ENCODE measurements around the gene AFF2. TPM values are rescaled to one million over a fixed set of nuclear protein-coding genes. Genes with fewer than 3 reads are reported as not detected.
"Not testable (repeated sequence)": the region's sequence is repeated elsewhere in the genome, so short reads cannot be mapped to it uniquely, and the experiment has no call there.

Gene AFF2
- total RNA-seq, 2 donors from 2014 or later = 0.77 to 1.0 TPM

GRCh38 chrX:148885203-148885602 is 384.8 kb downstream of the AFF2 start:
- H3K27ac Mint-ChIP-seq = no peak overlapping the region
- no peak for ATAC-seq
- no peak for DNase-seq (ENCODE audit: low spot score in 2 of 2)
- no peaks in the 10 kb centered on the region for H3K36me3 Mint-ChIP-seq
- no peaks in the 10 kb centered on the region for H3K9me3 Mint-ChIP-seq

DNA sequence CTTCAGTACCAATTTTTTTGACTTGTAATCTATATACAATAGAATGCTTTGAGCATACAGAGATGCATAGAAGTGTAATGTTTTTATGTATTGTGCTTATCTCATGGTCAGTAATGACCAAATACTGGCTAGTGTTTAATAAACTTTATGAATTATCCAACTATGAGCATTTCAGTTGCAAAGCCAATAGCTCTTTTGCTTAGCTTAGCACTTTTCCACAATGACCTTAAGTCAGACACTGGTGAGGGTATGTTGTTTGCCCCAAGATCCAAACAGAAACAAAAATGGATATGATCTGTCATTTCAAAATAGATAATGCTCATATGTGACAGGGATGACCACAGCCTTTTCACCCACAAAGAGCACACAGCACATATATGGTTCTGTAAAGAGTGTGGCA is 393.0 kb downstream of the AFF2 start:
- no peaks in the 10 kb centered on the region for H3K9me3 Mint-ChIP-seq
- no peaks in the 10 kb centered on the region for H3K36me3 Mint-ChIP-seq
- no peak for DNase-seq (ENCODE audit: low spot score in 2 of 2)
- no peak for ATAC-seq
- H3K27ac Mint-ChIP-seq = no peak overlapping the region

DNA sequence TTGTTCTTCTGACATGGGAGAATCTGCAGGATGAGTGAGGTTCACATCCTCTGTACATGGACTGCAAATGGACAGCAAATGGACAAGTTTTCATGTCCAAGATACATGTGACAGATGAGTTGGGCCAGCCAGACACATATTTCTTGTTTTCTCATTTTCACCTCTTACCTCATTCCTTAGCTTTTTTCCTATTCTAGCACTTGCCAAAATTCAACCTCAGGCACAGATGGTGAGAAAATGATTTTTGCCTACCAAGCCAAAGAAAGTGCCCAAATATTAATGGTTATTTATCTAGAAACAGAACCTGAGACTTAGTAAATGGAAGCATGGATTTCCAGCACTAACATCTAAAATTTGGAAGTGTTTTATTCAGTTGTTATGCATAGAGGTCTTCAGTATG is 402.2 kb downstream of the AFF2 start:
- peaks cover 0 to 8% of the 10 kb centered on the region in 2 donors for H3K9me3 Mint-ChIP-seq

DNA sequence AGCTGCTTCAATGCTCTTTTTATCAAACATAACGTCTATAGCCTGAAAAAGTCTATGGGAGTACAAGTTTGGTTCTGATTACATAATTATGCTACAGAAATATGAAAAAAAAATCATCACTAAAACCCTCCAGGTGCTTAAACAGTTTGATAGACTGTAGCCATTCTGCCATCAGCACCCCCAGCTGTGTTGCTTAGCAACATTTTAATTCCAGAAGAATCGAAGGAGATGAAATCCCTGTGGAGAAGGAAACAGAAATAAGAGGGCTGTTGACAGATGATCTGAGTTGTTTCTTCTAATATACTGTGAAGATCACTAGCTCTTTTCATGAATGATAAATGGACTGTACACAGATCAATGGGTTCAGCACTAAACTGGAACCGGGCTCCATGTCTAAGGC is 402.8 kb downstream of the AFF2 start:
- Mint-ChIP-seq H3K27ac (no peak overlapping the region), H3K9me3 (peaks cover 0 to 8% of the 10 kb centered on the region in 2 donors), H3K36me3 (peaks cover 8 to 10% of the 10 kb centered on the region in 2 donors)
- ATAC-seq = no peak
- DNase-seq (ENCODE audit: low spot score in 2 of 2) = no peak

More for the DNA sequence above, 402.2 kb downstream of the AFF2 start:
- ATAC-seq (no peak), DNase-seq (ENCODE audit: low spot score in 2 of 2) (no peak)
- peaks cover 8 to 10% of the 10 kb centered on the region in 2 donors for H3K36me3 Mint-ChIP-seq
- H3K27ac Mint-ChIP-seq = no peak overlapping the region

DNA sequence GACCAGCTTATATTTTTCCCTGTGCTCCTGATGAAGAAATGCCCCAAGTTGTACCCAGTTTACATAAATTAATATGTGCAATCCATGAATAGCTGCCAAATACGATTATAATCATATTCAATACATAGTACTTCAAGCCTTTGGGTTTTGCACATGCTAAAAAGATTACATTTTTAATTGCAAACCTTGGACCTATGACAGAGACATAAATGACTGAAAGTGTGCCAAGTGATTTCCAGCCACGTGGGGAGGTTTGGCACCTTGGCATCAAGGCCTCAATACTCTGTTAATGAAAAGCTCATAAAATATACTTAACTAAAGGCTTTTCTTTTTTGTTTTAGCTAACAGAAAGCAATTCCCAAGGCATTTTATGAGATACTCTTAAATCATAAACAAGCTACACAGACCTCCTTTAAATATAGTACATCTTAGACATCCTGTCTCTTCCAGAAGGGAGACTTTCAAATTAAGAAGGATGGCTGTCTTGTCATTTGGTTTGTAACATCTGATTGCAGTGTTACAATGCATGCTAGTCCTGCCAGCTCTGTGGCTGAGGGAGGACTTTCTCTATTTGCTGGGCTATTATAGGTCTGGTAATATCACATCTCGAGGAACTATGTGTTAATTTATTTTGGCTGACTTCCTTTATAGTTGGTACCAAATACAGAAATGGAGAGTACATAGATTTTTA is 404.1 kb downstream of the AFF2 start:
- ATAC-seq (no peak), DNase-seq (ENCODE audit: low spot score in 2 of 2) (no peak)
- H3K9me3 Mint-ChIP-seq = peaks cover 0 to 8% of the 10 kb centered on the region in 2 donors
- no peak overlapping the region for H3K27ac Mint-ChIP-seq
- peaks cover 8 to 10% of the 10 kb centered on the region in 2 donors for H3K36me3 Mint-ChIP-seq

DNA sequence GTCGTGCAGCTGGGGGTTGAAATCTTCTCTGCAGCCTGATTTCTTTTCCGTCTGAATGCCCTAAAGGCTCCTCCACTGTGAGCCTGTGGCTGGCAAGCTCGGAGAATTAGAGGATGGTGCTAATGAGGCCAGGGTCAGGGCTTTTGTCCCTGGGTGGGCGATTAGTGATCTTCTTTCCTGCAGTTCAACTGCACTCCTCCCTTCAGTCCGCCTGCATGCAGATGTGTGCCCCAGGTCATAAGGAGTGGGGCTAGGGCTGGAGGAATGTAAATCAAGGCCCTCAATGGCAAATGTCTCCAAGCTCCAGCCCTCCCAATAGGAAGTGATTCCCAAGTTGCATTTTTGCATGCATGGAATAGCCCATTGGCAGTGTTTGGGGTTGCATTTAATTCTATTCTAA is 405.0 kb downstream of the AFF2 start:
- peaks cover 0 to 8% of the 10 kb centered on the region in 2 donors for H3K9me3 Mint-ChIP-seq
- DNase-seq (ENCODE audit: low spot score in 2 of 2) (no peak), ATAC-seq (no peak)
- H3K36me3 Mint-ChIP-seq = peaks cover 8 to 10% of the 10 kb centered on the region in 2 donors
- H3K27ac Mint-ChIP-seq = no peak overlapping the region

DNA sequence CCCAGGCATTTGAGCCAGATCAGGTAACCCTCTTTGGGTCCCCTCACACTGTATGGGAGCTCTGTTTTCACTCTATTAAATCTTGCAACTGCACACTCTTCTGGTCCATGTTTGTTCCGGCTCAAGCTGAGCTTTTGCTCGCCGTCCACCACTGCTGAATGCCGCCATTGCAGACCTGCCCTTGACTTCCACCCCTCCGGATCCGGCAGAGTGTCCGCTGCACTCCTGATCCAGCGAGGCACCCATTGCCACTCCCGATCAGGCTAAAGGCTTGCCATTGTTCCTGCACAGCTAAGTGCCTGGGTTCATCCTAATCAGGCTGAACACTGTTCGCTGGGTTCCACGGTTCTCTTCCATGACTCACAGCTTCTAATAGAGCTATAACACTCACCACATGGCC is 406.2 kb downstream of the AFF2 start:
- ATAC-seq; H3K9me3 Mint-ChIP-seq; H3K27ac Mint-ChIP-seq; DNase-seq (ENCODE audit: low spot score in 2 of 2); H3K36me3 Mint-ChIP-seq: not testable (repeated sequence)

DNA sequence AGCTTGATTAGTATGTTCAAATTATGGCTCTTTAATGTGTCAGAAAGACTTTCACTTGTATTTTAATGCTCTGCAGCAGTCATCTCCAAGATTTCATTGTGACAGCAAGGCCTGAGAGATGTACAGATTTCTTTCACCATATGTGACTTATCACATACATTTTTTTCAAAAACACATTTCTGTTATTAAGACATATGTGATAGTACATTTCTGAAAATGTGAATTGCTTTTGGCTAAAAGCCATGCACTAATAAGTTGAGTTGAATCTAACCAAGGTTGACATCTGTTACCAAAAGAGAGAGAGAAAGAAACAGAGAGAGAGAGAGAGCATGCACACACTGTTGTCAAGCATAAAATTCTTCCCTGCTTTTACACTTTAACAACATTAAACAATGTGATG is 409.3 kb downstream of the AFF2 start:
- Mint-ChIP-seq H3K36me3 (peaks cover 8 to 10% of the 10 kb centered on the region in 2 donors), H3K27ac (no peak overlapping the region), H3K9me3 (peaks cover 0 to 8% of the 10 kb centered on the region in 2 donors)
- DNase-seq (ENCODE audit: low spot score in 2 of 2) (no peak), ATAC-seq (no peak)

GRCh38 chrX:148913971-148914370 is 413.6 kb downstream of the AFF2 start:
- Mint-ChIP-seq H3K9me3 (no peaks in the 10 kb centered on the region), H3K27ac (no peak overlapping the region), H3K36me3 (no peaks in the 10 kb centered on the region)
- DNase-seq (ENCODE audit: low spot score in 2 of 2) (no peak), ATAC-seq (no peak)

GRCh38 chrX:148914783-148915182 is 414.4 kb downstream of the AFF2 start:
- DNase-seq (ENCODE audit: low spot score in 2 of 2) (no peak), ATAC-seq (no peak)
- Mint-ChIP-seq H3K9me3 (no peaks in the 10 kb centered on the region), H3K36me3 (no peaks in the 10 kb centered on the region), H3K27ac (no peak overlapping the region)

DNA sequence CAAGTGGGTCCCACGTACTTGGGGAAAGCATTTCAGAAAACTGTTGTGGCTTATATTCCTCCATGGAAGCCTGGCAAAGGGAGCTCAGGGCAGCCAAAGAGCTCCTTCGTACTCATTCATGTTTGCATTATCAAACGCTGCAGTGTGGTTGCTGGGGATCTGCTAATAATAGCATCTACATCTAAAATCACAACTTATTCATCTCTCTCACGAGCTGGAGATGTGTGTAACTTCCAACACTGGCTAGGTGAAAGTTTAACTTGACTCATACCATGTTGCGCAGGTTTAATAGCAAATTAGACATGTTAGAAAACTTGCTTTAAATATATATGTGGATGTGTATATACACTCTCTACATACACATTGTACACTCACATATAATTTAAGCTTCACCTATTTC is 415.1 kb downstream of the AFF2 start:
- Mint-ChIP-seq H3K27ac (no peak overlapping the region), H3K36me3 (no peaks in the 10 kb centered on the region), H3K9me3 (no peaks in the 10 kb centered on the region)
- DNase-seq (ENCODE audit: low spot score in 2 of 2) = no peak
- no peak for ATAC-seq

DNA sequence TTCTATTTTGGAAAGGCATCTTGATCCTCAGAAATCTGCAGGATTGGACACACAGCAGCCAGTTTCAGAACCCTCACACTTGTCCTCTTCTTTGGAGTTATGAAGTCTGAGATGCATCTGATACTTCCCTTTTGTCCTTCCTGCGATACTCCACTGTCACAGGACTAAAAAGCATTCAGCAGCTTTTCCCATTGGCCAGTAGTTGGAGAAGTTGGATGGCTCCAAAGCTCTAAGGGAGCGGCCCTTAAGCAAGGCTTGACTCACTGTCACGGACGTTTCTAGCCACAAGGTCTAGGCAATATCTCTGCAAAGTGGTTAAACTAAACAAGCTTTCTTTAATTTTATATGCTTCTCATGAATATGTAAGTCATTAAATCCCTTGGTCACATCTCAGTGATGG is 417.0 kb downstream of the AFF2 start:
- Mint-ChIP-seq H3K27ac (no peak overlapping the region), H3K9me3 (no peaks in the 10 kb centered on the region), H3K36me3 (no peaks in the 10 kb centered on the region)
- ATAC-seq (no peak), DNase-seq (ENCODE audit: low spot score in 2 of 2) (no peak)

GRCh38 chrX:148923631-148924030 is 423.2 kb downstream of the AFF2 start:
- Mint-ChIP-seq H3K9me3 (no peaks in the 10 kb centered on the region), H3K36me3 (no peaks in the 10 kb centered on the region), H3K27ac (no peak overlapping the region)
- ATAC-seq (no peak), DNase-seq (ENCODE audit: low spot score in 2 of 2) (no peak)

DNA sequence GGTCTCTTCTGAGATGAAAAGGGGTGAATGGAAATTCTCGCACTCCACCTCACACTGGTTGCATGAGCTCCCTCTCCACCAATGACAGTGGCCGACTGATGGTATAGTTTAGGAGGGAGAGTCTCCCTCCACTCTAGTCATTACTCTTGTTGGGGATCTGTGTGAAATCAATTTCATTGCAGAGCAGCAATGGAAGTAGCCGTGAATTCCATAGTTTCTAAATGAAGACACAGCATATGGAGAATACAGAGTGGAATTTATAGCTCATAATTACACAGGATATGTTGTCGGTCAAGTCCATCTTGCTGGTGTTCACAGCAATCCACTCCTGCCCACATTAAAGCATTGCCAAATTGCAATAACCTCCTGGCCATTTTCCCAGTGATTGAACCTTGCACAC is 426.0 kb downstream of the AFF2 start:
- DNase-seq (ENCODE audit: low spot score in 2 of 2) (no peak), ATAC-seq (no peak)
- Mint-ChIP-seq H3K36me3 (no peaks in the 10 kb centered on the region), H3K9me3 (no peaks in the 10 kb centered on the region), H3K27ac (no peak overlapping the region)

- ATAC-seq (no peak), DNase-seq (ENCODE audit: low spot score in 2 of 2) (no peak)
- no peaks in the 10 kb centered on the region for H3K36me3 Mint-ChIP-seq
- no peak overlapping the region for H3K27ac Mint-ChIP-seq
- no peaks in the 10 kb centered on the region for H3K9me3 Mint-ChIP-seq
These were observed 428.4 kb downstream of the AFF2 start for GRCh38 chrX:148928811-148929210.

DNA sequence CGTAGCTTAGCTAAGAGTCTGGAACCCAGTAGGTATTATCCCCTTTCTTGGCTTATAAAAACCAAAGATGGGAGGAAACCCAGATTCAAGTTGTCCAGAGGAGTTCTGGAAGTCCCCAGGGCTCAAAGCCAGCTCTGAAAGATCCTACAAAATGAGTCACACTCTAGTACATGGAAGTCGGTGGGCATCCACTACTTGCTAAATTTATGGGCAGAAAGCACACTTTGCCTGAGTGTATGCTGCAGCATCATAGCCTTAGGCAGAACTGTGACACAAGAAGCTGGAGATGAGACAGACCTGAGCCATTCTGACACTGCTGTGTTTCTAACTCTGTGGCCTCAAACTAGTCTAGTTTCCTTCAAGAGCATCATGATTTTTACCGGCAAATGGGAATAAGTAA is 429.3 kb downstream of the AFF2 start:
- Mint-ChIP-seq H3K9me3 (no peaks in the 10 kb centered on the region), H3K36me3 (no peaks in the 10 kb centered on the region), H3K27ac (no peak overlapping the region)
- DNase-seq (ENCODE audit: low spot score in 2 of 2) (no peak), ATAC-seq (no peak)

DNA sequence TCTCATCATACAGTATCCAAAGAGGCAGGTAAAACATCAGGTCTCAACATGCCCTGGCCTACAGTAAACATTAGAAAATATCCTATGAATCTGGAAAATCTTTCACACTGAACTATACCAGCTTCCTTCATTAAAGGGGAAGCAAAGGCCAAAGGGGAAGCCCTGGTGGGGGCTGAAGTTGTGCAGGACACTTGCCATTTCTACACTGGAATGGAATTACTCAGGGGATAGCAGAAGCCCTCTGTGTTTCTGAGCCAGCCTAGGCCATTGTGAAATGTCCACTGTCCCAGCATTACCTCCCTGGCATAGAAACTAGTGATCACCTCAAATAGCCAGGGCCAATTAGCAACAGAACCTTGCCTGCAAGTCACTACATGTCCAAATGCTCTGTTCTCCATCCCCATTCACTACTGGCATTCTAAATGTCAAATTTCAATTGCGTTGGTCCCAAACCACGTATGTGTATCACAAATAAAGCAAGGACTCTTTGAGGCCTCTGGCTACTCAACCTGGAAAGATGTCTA is 429.9 kb downstream of the AFF2 start:
- Mint-ChIP-seq H3K36me3 (no peaks in the 10 kb centered on the region), H3K9me3 (no peaks in the 10 kb centered on the region), H3K27ac (no peak overlapping the region)
- DNase-seq (ENCODE audit: low spot score in 2 of 2) (no peak), ATAC-seq (no peak)

- DNase-seq (ENCODE audit: low spot score in 2 of 2) (no peak), ATAC-seq (no peak)
- H3K36me3 Mint-ChIP-seq = no peaks in the 10 kb centered on the region
- H3K27ac Mint-ChIP-seq = no peak overlapping the region
- H3K9me3 Mint-ChIP-seq = no peaks in the 10 kb centered on the region
These were observed 433.5 kb downstream of the AFF2 start for GRCh38 chrX:148933881-148934280.
